ENCODE results near the gene TTL. TPM values are rescaled to one million over a fixed set of nuclear protein-coding genes. Genes with fewer than 3 reads are reported as not detected.

The TTL gene
- total RNA-seq, 3 donors from 2014 or later (not counting 1 experiment from before 2014, with no cell fraction given) = 14.3 to 26.8 (median 26.4) TPM

GRCh38 chr2:112516801-112517200 is 34.8 kb downstream of the TTL start:
- Histone ChIP-seq H3K27me3 (ENCODE audit: control insufficient read depth, insufficient read depth, low read length) (no peaks in the 10 kb centered on the region), H3K4me3 (ENCODE audit: low read length) (no peak overlapping the region), H3K36me3 (ENCODE audit: control insufficient read depth, insufficient read depth, low read length) (peaks cover 11% of the 10 kb centered on the region), H3K9me3 (ENCODE audit: control insufficient read depth, insufficient read depth, low read length) (no peaks in the 10 kb centered on the region), H3K27ac (ENCODE audit: low read length) (no peak overlapping the region), H3K4me1 (ENCODE audit: control insufficient read depth, insufficient read depth, low read length) (no peaks in the 10 kb centered on the region)
- WGBS (ENCODE audit: insufficient coverage) = 100% methylated on average over 2 of the region's 3 CpGs
- Mint-ChIP-seq H3K27me3 (ENCODE audit: low read depth in 2 of 2) (no peaks in the 10 kb centered on the region), H3K36me3 (no peaks in the 10 kb centered on the region), H3K4me1 (no peaks in the 10 kb centered on the region), H3K27ac (no peak overlapping the region), H3K4me3 (no peak overlapping the region), H3K9me3 (no peaks in the 10 kb centered on the region)
- no peak for ATAC-seq
- intact Hi-C loops (cut with micrococcal nuclease) = no loop called here
- TF ChIP-seq CTCF (IDR thresholded peaks at IDR 0.05) = no peak
- DNase-seq = no peak

GRCh38 chr2:112518807-112519206 is 36.9 kb downstream of the TTL start:
- no peak for ATAC-seq
- no peak for DNase-seq
- Histone ChIP-seq H3K4me3 (ENCODE audit: low read length) (no peak overlapping the region), H3K36me3 (ENCODE audit: control insufficient read depth, insufficient read depth, low read length) (peaks cover 17% of the 10 kb centered on the region), H3K4me1 (ENCODE audit: control insufficient read depth, insufficient read depth, low read length) (no peaks in the 10 kb centered on the region), H3K9me3 (ENCODE audit: control insufficient read depth, insufficient read depth, low read length) (no peaks in the 10 kb centered on the region), H3K27ac (ENCODE audit: low read length) (no peak overlapping the region), H3K27me3 (ENCODE audit: control insufficient read depth, insufficient read depth, low read length) (no peaks in the 10 kb centered on the region)
- no peaks in the 10 kb centered on the region for H3K27me3 Mint-ChIP-seq (ENCODE audit: low read depth in 2 of 2)
- TF ChIP-seq CTCF (IDR thresholded peaks at IDR 0.05) = no peak
- intact Hi-C loops (cut with micrococcal nuclease) = no loop called here
- no peaks in the 10 kb centered on the region for H3K36me3 Mint-ChIP-seq
- H3K27ac Mint-ChIP-seq = no peak overlapping the region
- no peak overlapping the region for H3K4me3 Mint-ChIP-seq
- 93% methylated on average over 7 of the region's 7 CpGs for WGBS (ENCODE audit: insufficient coverage)
- H3K9me3 Mint-ChIP-seq = no peaks in the 10 kb centered on the region
- no peaks in the 10 kb centered on the region for H3K4me1 Mint-ChIP-seq

DNA sequence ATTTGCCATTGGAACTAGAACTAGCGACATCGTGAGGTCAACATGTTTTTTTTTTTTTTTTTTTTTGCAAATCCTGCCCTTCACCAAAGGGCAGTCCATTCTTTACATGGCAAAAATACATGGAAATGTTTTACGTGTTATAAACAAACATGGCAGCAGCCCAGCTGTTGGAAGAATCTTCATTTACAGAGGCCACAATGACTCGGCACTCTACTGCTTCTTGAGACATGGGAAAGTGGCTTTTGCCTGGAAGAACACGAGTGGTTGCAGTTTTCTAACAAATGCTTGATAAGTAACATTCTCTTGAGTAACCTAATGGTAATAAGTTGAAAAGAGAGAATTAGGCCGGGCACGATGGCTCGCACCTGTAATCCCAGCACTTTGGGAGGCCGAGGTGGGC is 37.5 kb downstream of the TTL start:
- Mint-ChIP-seq H3K4me1 (no peaks in the 10 kb centered on the region), H3K4me3 (no peak overlapping the region), H3K9me3 (no peaks in the 10 kb centered on the region), H3K27me3 (ENCODE audit: low read depth in 2 of 2) (no peaks in the 10 kb centered on the region), H3K36me3 (no peaks in the 10 kb centered on the region), H3K27ac (no peak overlapping the region)
- Histone ChIP-seq H3K4me1 (ENCODE audit: control insufficient read depth, insufficient read depth, low read length) (no peaks in the 10 kb centered on the region), H3K9me3 (ENCODE audit: control insufficient read depth, insufficient read depth, low read length) (no peaks in the 10 kb centered on the region), H3K36me3 (ENCODE audit: control insufficient read depth, insufficient read depth, low read length) (peaks cover 17% of the 10 kb centered on the region), H3K27ac (ENCODE audit: low read length) (no peak overlapping the region), H3K4me3 (ENCODE audit: low read length) (no peak overlapping the region), H3K27me3 (ENCODE audit: control insufficient read depth, insufficient read depth, low read length) (no peaks in the 10 kb centered on the region)
- no peak for TF ChIP-seq CTCF (IDR thresholded peaks at IDR 0.05)
- ATAC-seq = no peak
- intact Hi-C loops (cut with micrococcal nuclease) = no loop called here
- WGBS (ENCODE audit: insufficient coverage) = 92% methylated on average over 9 of the region's 9 CpGs
- DNase-seq = no peak

- Histone ChIP-seq H3K4me3 (ENCODE audit: low read length) (no peak overlapping the region), H3K27me3 (ENCODE audit: control insufficient read depth, insufficient read depth, low read length) (no peaks in the 10 kb centered on the region), H3K4me1 (ENCODE audit: control insufficient read depth, insufficient read depth, low read length) (no peaks in the 10 kb centered on the region), H3K36me3 (ENCODE audit: control insufficient read depth, insufficient read depth, low read length) (peaks cover 17% of the 10 kb centered on the region), H3K9me3 (ENCODE audit: control insufficient read depth, insufficient read depth, low read length) (no peaks in the 10 kb centered on the region), H3K27ac (ENCODE audit: low read length) (no peak overlapping the region)
- H3K4me1 Mint-ChIP-seq = no peaks in the 10 kb centered on the region
- H3K4me3 Mint-ChIP-seq = no peak overlapping the region
- H3K27me3 Mint-ChIP-seq (ENCODE audit: low read depth in 2 of 2) = no peaks in the 10 kb centered on the region
- ATAC-seq = no peak
- H3K36me3 Mint-ChIP-seq = no peaks in the 10 kb centered on the region
- WGBS (ENCODE audit: insufficient coverage) = 67% methylated on average over 7 of the region's 7 CpGs
- no peak for DNase-seq
- no peak for TF ChIP-seq CTCF (IDR thresholded peaks at IDR 0.05)
- intact Hi-C loops (cut with micrococcal nuclease) = no loop called here
- no peak overlapping the region for H3K27ac Mint-ChIP-seq
- H3K9me3 Mint-ChIP-seq = no peaks in the 10 kb centered on the region
Measured at GRCh38 chr2:112520234-112520783, 38.4 kb downstream of the TTL start.
